GM12878 (cell line): ENCODE measurements around the gene HLA-DMA. TPM values are rescaled to one million over a fixed set of nuclear protein-coding genes. Genes with fewer than 3 reads are reported as not detected.
A peak's percentile ranks its signal among the peaks of the same experiment; 100 is the strongest.

Experiments used
- ATF3 ChIP-seq: IDR thresholded peaks from 2 replicates; pipeline ENCODE4 v1.6.1; 2011; ENCODE audit warnings: low read depth, mild to moderate bottlenecking, low read length, moderate library complexity, borderline replicate concordance; ENCODE audit errors: extremely low read depth
- BHLHE40 ChIP-seq, 2 experiments: fragments of 450-650 bp in 1 of 2; IDR thresholded peaks; 2 replicates each; pipeline ENCODE4 v1.6.1; 2011 to 2017; ENCODE audit warnings: low read depth in 2 of 2, borderline replicate concordance in 1 of 2, improper control_type of control experiment in 1 of 2, low read length in 1 of 2, mild to moderate bottlenecking in 1 of 2
- CUX1 ChIP-seq: IDR thresholded peaks from 2 replicates; pipeline ENCODE4 v1.6.1; 2012; ENCODE audit warnings: improper control_type of control experiment, low read depth, low read length; ENCODE audit not compliant: insufficient replicate concordance
- EP300 ChIP-seq, 2 experiments: fragments of 150-350 bp in 1 of 2; IDR thresholded peaks; 2 replicates each; pipeline ENCODE4 v1.6.1; 2011 to 2012; ENCODE audit warnings: low read depth in 2 of 2, low read length in 2 of 2, borderline replicate concordance in 1 of 2, improper control_type of control experiment in 1 of 2, inconsistent platforms in 1 of 2; ENCODE audit not compliant: control insufficient read depth in 1 of 2
- FOS ChIP-seq: IDR thresholded peaks from 3 replicates; pipeline ENCODE4 v1.6.1; 2011; ENCODE audit warnings: borderline replicate concordance; ENCODE audit not compliant: insufficient read length; ENCODE audit errors: extremely low read depth
- FOXM1 ChIP-seq: IDR thresholded peaks from 2 replicates; pipeline ENCODE4 v1.6.1; 2012; ENCODE audit warnings: low read depth, mild to moderate bottlenecking, inconsistent platforms, low read length, moderate library complexity
- GATAD2B ChIP-seq: fragments of 450-650 bp; conservative IDR thresholded peaks from 2 replicates; pipeline ENCODE4 v1.6.1; 2017; ENCODE audit warnings: low read depth, mild to moderate bottlenecking, moderate library complexity
- HSF1 ChIP-seq: fragments of 150-350 bp; IDR thresholded peaks from 2 replicates; pipeline ENCODE4 v1.6.1; 2014; ENCODE audit warnings: mild to moderate bottlenecking, low read depth, low read length
- JUND ChIP-seq: IDR thresholded peaks from 2 replicates; pipeline ENCODE4 v1.6.1; 2012; ENCODE audit warnings: low read depth, mild to moderate bottlenecking, low read length, improper control_type of control experiment, moderate library complexity
- KAT2A ChIP-seq: conservative IDR thresholded peaks from 2 replicates; pipeline ENCODE4 v1.6.1; 2011; ENCODE audit warnings: low read depth, low read length; ENCODE audit not compliant: control insufficient read depth
- MYC ChIP-seq: IDR thresholded peaks from 2 replicates; pipeline ENCODE4 v1.6.1; 2011; ENCODE audit warnings: mild to moderate bottlenecking, low read length, moderate library complexity, inconsistent platforms; ENCODE audit not compliant: insufficient read depth, insufficient replicate concordance, insufficient read length, severe bottlenecking
- PAX8 ChIP-seq: fragments of 450-650 bp; IDR thresholded peaks from 2 replicates; pipeline ENCODE4 v1.6.1; 2017; ENCODE audit warnings: mild to moderate bottlenecking, moderate library complexity
- SMAD5 ChIP-seq: IDR thresholded peaks from 2 replicates; pipeline ENCODE4 v1.6.1; 2016; ENCODE audit warnings: antibody characterized with exemption, low read depth
- SUPT20H ChIP-seq: IDR thresholded peaks from 2 replicates; pipeline ENCODE4 v1.6.1; 2011; ENCODE audit warnings: low read depth, mild to moderate bottlenecking, low read length, moderate library complexity, borderline replicate concordance; ENCODE audit not compliant: control insufficient read depth
- TAF1 ChIP-seq: IDR thresholded peaks from 2 replicates; pipeline ENCODE4 v1.6.1; 2011; ENCODE audit warnings: mild to moderate bottlenecking, low read depth, low read length, borderline replicate concordance
- TARDBP ChIP-seq: IDR thresholded peaks from 2 replicates; pipeline ENCODE4 v1.6.1; 2016; ENCODE audit warnings: borderline replicate concordance
- TCF3 ChIP-seq: IDR thresholded peaks from 2 replicates; pipeline ENCODE4 v1.6.1; 2012; ENCODE audit warnings: low read depth, mild to moderate bottlenecking, low read length, borderline replicate concordance; ENCODE audit not compliant: insufficient read depth
- TCF7 ChIP-seq: IDR thresholded peaks from 2 replicates; pipeline ENCODE4 v1.6.1; 2014; ENCODE audit warnings: antibody characterized with exemption, borderline replicate concordance
- USF2 ChIP-seq: IDR thresholded peaks from 2 replicates; pipeline ENCODE4 v1.6.1; 2011; ENCODE audit warnings: low read depth, low read length, improper control_type of control experiment, borderline replicate concordance
- polyA plus RNA-seq, 11 experiments: library from polyadenylated mRNA; depleted of rRNA in 4 of 11; unstranded in 6 of 11; stranded (reverse) in 5 of 11; fragments of >200 nt; fragmentation: Nextera tagmentation in 4 of 11; fragmentation: Illumina TruSeq in 1 of 11; extraction: Ambion mirVana in 4 of 11; extraction: Trizol in 1 of 11; gene quantifications; 1 replicate in 1 of 11; 2 replicates in 10 of 11; pipeline versions ENCODE4 v1.2.1 to v1.2.3, GENCODE V29; 2011 to 2016; ENCODE audit warnings: inconsistent platforms in 2 of 11, missing spikeins in 2 of 11, low read depth in 1 of 11
- total RNA-seq, 4 experiments: library from RNA; depleted of rRNA in 3 of 4; stranded (reverse); fragments of >200 nt in 3 of 4; fragmentation: Illumina TruSeq in 1 of 4; extraction: Trizol in 1 of 4; gene quantifications; 2 replicates each; pipeline versions ENCODE4 v1.2.1 to v1.2.3, GENCODE V29; 2013 to 2021

The HLA-DMA gene
- total and polyA plus RNA-seq, 10 of the 15 experiments (the other 5 are each of a cell fraction or from before 2014, with no cell fraction given): 177 to 552 (median 309) TPM

GRCh38 chr6:32967151-32968091 is 14.5 kb upstream of the HLA-DMA start (continued):
- TF ChIP-seq BHLHE40 (IDR thresholded peaks at IDR 0.05; ENCODE audit: borderline replicate concordance in 1 of 2, low read depth in 2 of 2, low read length in 1 of 2) (no peak), CUX1 (no peak), SUPT20H (no peak), TAF1 (no peak), KAT2A (no peak), TCF7 (no peak), FOS (no peak), FOXM1 (no peak), GATAD2B (no peak), TCF3 (no peak), MYC (no peak), JUND (no peak), SMAD5 (peak; percentile 53; the same call in 1 of the 2 replicates), ATF3 (no peak), PAX8 (no peak), HSF1 (no peak), TARDBP (no peak), EP300 (IDR thresholded peaks at IDR 0.05; ENCODE audit: borderline replicate concordance in 1 of 2, control insufficient read depth in 1 of 2, low read depth in 2 of 2, low read length in 2 of 2) (no peak), USF2 (no peak)
